MCF 10A (cell line): ENCODE data around the gene GOLGA6C. TPM values are rescaled to one million over a fixed set of nuclear protein-coding genes. Genes with fewer than 3 reads are reported as not detected.
A peak's percentile ranks its signal among the peaks of the same experiment; 100 is the strongest.

Source experiments
- BruUV-seq: library from RNA; stranded (reverse); fragments of 400-500 nt; replicated peaks from 2 replicates; lab custom pipeline; 2021; lab: Mats Ljungman, UMichigan
- CTCF ChIA-PET: fragments of 300-600 bp; sonication (Branson Sonifier 250); formaldehyde crosslinking; extraction: SDS; loops from one replicate; lab custom pipeline; 2021; ENCODE audit warnings: antibody characterized with exemption, inconsistent platforms; lab: Yijun Ruan, JAX
- POLR2A ChIA-PET: fragments of 300-600, 350-650 bp; sonication (Branson Sonifier 250); formaldehyde crosslinking; extraction: SDS; loops from one replicate; lab custom pipeline; 2020; ENCODE audit warnings: antibody characterized with exemption, inconsistent platforms; lab: Yijun Ruan, JAX
- DNase-seq: peaks from one replicate; pipeline ENCODE4 v3.0.0-alpha.2; 2018; ENCODE audit not compliant: unreplicated experiment
- H3K27ac Mint-ChIP-seq: one replicate; pipeline ENCODE4 v1.8.0; 2022; ENCODE audit warnings: mild to moderate bottlenecking, low read depth, mixed read lengths; ENCODE audit not compliant: unreplicated experiment
- H3K27me3 Mint-ChIP-seq: one replicate; pipeline ENCODE4 v1.8.0; 2022; ENCODE audit warnings: mixed read lengths; ENCODE audit not compliant: insufficient read depth, unreplicated experiment
- H3K36me3 Mint-ChIP-seq: one replicate; pipeline ENCODE4 v1.8.0; 2022; ENCODE audit warnings: mild to moderate bottlenecking, moderate library complexity, mixed read lengths; ENCODE audit not compliant: insufficient read depth, unreplicated experiment
- H3K4me1 Mint-ChIP-seq: one replicate; pipeline ENCODE4 v1.8.0; 2022; ENCODE audit warnings: mixed read lengths; ENCODE audit not compliant: insufficient read depth, unreplicated experiment
- H3K4me3 Mint-ChIP-seq: one replicate; pipeline ENCODE4 v1.8.0; 2022; ENCODE audit warnings: mild to moderate bottlenecking, moderate library complexity, mixed read lengths; ENCODE audit not compliant: unreplicated experiment
- H3K9me3 Mint-ChIP-seq: one replicate; pipeline ENCODE4 v1.8.0; 2022; ENCODE audit warnings: mixed read lengths; ENCODE audit not compliant: unreplicated experiment
- intact Hi-C: fragments of 100-400 bp; cut with micrococcal nuclease; formaldehyde crosslinking; loops from 2 replicates; pipeline ENCODE4 v1.14.1; 2022
- total RNA-seq: library from RNA; stranded (reverse); gene quantifications from 2 replicates; pipeline ENCODE4 v1.2.3, GENCODE V29; 2022
- TF ChIP-seq, protein P1 (sequence below): fragments of 200-600 bp; IDR thresholded peaks from one replicate; pipeline ENCODE4 v1.8.0; 2022; ENCODE audit warnings: antibody characterized with exemption, mild to moderate bottlenecking; ENCODE audit not compliant: unreplicated experiment

Gene GOLGA6C
- total RNA-seq, 1 experiment from 2014 or later: not detected

DNA sequence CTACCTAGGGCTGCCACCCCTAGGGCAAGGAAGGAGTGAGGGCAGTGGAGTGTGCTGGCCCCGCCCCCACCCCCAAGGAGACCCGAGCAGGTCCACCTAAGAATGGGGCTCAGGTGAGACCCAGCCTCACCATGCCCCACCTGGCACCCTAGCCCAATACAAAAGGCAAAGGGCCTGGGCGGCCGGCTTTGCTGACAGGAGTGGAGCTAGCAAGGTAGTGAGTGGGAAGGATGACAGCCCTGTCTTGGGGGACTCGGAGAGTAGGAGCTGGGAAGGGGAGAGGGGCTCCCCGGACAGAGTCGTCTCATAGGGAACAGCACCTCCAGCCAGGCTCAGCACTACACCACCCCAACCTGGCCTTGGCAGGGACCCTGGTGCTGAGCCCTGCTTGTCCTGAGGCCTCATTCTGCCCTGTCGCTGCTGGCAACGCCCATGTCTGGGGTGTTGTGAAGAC is 44.3 kb upstream of the GOLGA6C start:
- Mint-ChIP-seq H3K27ac (no peak overlapping the region), H3K9me3 (no peaks in the 10 kb centered on the region), H3K36me3 (peaks cover 22% of the 10 kb centered on the region), H3K4me3 (no peak overlapping the region), H3K4me1 (no peaks in the 10 kb centered on the region), H3K27me3 (no peaks in the 10 kb centered on the region)
- TF ChIP-seq, protein P1, sequence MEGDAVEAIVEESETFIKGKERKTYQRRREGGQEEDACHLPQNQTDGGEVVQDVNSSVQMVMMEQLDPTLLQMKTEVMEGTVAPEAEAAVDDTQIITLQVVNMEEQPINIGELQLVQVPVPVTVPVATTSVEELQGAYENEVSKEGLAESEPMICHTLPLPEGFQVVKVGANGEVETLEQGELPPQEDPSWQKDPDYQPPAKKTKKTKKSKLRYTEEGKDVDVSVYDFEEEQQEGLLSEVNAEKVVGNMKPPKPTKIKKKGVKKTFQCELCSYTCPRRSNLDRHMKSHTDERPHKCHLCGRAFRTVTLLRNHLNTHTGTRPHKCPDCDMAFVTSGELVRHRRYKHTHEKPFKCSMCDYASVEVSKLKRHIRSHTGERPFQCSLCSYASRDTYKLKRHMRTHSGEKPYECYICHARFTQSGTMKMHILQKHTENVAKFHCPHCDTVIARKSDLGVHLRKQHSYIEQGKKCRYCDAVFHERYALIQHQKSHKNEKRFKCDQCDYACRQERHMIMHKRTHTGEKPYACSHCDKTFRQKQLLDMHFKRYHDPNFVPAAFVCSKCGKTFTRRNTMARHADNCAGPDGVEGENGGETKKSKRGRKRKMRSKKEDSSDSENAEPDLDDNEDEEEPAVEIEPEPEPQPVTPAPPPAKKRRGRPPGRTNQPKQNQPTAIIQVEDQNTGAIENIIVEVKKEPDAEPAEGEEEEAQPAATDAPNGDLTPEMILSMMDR: no peak
- intact Hi-C loops: no loop called here
- ChIA-PET CTCF (interaction anchor here (1.2 kb wide), 1 partner anchor 10 kb away, joined by 4 read pairs; no protein-coding TSS in a partner anchor), POLR2A (interaction anchor here (0.7 to 1.1 kb wide), 2 partner anchors 9 to 228 kb away, joined by 3 read pairs; no protein-coding TSS in a partner anchor)
- BruUV-seq: no TSS peak
- DNase-seq: no peak

DNA sequence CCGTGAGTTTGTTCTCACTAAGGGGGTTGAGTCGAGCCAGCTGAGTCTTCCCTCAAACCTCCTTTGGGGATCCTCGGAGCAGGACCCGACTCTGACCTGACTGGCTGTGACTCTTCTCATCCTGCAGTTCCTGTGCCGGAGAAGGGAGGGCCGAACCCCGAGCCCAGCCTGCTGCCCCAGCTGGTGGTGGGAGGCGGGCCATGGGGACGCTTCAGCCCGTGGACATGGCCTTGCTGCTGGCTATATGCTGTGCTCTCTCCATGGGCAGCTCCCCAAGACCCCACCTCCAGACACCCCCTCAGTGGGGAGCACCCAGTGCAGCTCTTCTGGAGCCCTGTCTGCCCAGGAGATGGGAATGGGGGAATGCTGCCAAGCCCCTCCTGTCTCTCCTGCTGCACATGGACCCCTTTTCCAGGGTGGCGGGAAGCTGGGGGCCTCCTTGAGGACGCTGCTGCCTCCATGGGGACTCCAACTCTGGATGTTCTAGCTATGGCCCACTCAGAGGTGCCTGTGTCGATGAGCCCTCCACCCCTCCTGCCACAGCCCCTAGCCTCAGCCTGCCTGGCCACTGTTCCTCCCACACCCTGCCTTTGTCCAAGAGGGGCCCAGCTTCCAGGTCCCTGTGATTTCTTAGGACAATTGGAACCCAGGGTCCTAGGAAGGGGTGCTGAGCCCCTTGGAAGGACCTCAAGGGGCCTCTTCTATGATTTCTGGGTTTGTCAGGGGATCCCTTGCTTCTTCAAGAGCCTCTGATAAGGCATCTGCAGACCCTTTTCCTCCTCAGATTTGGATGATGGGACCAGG is 43.6 kb upstream of the GOLGA6C start:
- TF ChIP-seq, protein P1: no peak
- Mint-ChIP-seq H3K27ac (no peak overlapping the region), H3K4me3 (no peak overlapping the region), H3K4me1 (no peaks in the 10 kb centered on the region), H3K9me3 (no peaks in the 10 kb centered on the region), H3K36me3 (peaks cover 18% of the 10 kb centered on the region), H3K27me3 (no peaks in the 10 kb centered on the region)
- DNase-seq: no peak
- ChIA-PET POLR2A (interaction anchor here (0.7 to 1.1 kb wide), 2 partner anchors 10 to 229 kb away, joined by 3 read pairs; no protein-coding TSS in a partner anchor), CTCF (interaction anchor here (1.2 to 2.6 kb wide), 3 partner anchors 8 to 185 kb away, joined by 4 to 7 read pairs (median 6); no protein-coding TSS in a partner anchor)
- intact Hi-C loops: no loop called here
- TSS peak; percentile 2 for BruUV-seq

DNA sequence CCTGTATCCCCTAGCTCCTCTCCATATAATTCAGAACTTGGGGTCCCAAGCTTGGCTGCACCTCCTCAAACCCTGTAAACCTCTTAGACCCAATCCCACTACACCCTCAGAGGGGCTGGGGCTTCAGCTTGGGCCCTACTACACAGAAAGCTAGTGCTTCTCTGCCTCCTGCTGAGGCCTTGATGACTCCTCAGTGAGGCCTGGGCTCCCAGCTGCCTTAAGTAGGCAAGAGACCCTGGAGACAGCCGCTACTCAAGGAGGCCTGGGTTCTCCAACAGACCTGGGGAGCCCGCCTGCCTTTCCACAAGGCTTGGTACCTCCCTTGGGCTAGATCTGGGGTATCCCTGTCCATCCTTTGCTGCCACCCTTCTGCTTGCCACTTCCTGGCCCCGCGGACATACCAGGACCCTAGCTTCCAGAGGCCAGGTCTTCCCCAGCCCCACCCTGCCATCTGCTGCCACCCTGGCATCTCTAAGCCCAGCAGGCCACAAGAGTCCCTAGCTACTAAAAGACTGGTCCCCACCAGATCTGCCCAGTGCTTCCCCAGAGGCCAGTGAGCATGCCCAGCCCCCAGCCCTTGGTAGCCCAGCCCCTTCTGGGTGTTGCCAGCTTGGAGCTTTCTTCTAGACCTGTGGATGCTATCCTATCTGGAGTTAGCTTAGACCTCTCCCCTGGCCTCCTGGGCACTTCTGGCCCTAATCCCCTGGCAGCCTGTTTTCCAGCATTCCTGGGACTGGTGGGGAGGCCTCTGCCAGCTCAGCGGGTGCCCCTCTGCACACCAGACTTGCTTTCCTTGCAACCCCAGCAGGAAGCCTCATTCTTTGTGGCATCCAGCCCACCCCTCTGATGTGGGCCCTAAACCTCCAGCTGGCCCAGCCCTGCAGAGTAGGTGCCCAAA is 42.8 kb upstream of the GOLGA6C start:
- TF ChIP-seq, protein P1: no peak
- no peaks in the 10 kb centered on the region for H3K9me3 Mint-ChIP-seq
- no TSS peak for BruUV-seq
- CTCF ChIA-PET: interaction anchor here (0.6 to 2.6 kb wide), 4 partner anchors 9 to 444 kb away, joined by 3 to 7 read pairs (median 5); no protein-coding TSS in a partner anchor
- no peaks in the 10 kb centered on the region for H3K4me1 Mint-ChIP-seq
- no peaks in the 10 kb centered on the region for H3K27me3 Mint-ChIP-seq
- POLR2A ChIA-PET: interaction anchor here (1.4 kb wide), 1 partner anchor 14 kb away, joined by 3 read pairs; the partner anchor contains the start of gene C15orf39
- H3K36me3 Mint-ChIP-seq: peaks cover 11% of the 10 kb centered on the region
- DNase-seq: no peak
- H3K27ac Mint-ChIP-seq: no peak overlapping the region
- no peak overlapping the region for H3K4me3 Mint-ChIP-seq
- intact Hi-C loops: no loop called here
